Bone marrow (tissue), 2 donors: ENCODE results near the gene HSPBP1.

Experiments
- DNase-seq, 2 donors: peaks; one replicate each; lab custom pipeline; 2025; lab: John Stamatoyannopoulos, UW

Gene HSPBP1

GRCh38 chr19:55255618-55256423 lies 24.1 kb downstream of the HSPBP1 start:
- DNase-seq: peak; percentile 20 to 28

- DNase-seq: no peak
Measured at GRCh38 chr19:55254625-55254977, 25.3 kb downstream of the HSPBP1 start.

- peak; percentile 47 to 86 for DNase-seq
Measured at GRCh38 chr19:55253842-55254624, 25.9 kb downstream of the HSPBP1 start.

GRCh38 chr19:55252760-55253663 lies 26.9 kb downstream of the HSPBP1 start:
- DNase-seq: no peak

- peak in 1 of 2 donors; percentile 75 for DNase-seq
Measured at GRCh38 chr19:55251341-55252081, 28.4 kb downstream of the HSPBP1 start.

- DNase-seq: no peak
Measured at GRCh38 chr19:55250262-55251036, 29.5 kb downstream of the HSPBP1 start.

- no peak for DNase-seq
Measured at GRCh38 chr19:55249841-55250240, 30.1 kb downstream of the HSPBP1 start.

- DNase-seq: no peak
Measured at GRCh38 chr19:55248704-55249103, 31.2 kb downstream of the HSPBP1 start.

- DNase-seq: no peak
Measured at GRCh38 chr19:55248166-55248675, 31.7 kb downstream of the HSPBP1 start.

GRCh38 chr19:55247621-55248099 lies 32.2 kb downstream of the HSPBP1 start:
- no peak for DNase-seq

- DNase-seq: no peak
Measured at GRCh38 chr19:55246462-55247451, 33.2 kb downstream of the HSPBP1 start.

GRCh38 chr19:55245236-55245904 lies 34.5 kb downstream of the HSPBP1 start:
- no peak for DNase-seq

- no peak for DNase-seq
Measured at GRCh38 chr19:55244004-55244680, 35.8 kb downstream of the HSPBP1 start.

- no peak for DNase-seq
Measured at GRCh38 chr19:55242517-55242916, 37.4 kb downstream of the HSPBP1 start.

GRCh38 chr19:55241935-55242464 lies 37.9 kb downstream of the HSPBP1 start:
- DNase-seq: no peak

- no peak for DNase-seq
Measured at GRCh38 chr19:55241143-55241934, 38.6 kb downstream of the HSPBP1 start.

GRCh38 chr19:55240713-55241020 lies 39.2 kb downstream of the HSPBP1 start:
- DNase-seq: no peak
